Measurements from ENCODE around the gene SPTBN5.

- TF ChIP-seq SIN3A (IDR thresholded peaks at IDR 0.05; ENCODE audit: borderline replicate concordance, insufficient read depth, low read length) (no peak), TAF1 (IDR thresholded peaks at IDR 0.05; ENCODE audit: borderline replicate concordance, insufficient read depth, low read length) (no peak), POLR2AphosphoS5 (IDR thresholded peaks at IDR 0.05; ENCODE audit: low read depth, low read length) (no peak)
Measured at GRCh38 chr15:41857316-41857715, 36.5 kb downstream of the SPTBN5 start.
